Measurements from ENCODE around the gene UBQLN3.

Gene UBQLN3

DNA sequence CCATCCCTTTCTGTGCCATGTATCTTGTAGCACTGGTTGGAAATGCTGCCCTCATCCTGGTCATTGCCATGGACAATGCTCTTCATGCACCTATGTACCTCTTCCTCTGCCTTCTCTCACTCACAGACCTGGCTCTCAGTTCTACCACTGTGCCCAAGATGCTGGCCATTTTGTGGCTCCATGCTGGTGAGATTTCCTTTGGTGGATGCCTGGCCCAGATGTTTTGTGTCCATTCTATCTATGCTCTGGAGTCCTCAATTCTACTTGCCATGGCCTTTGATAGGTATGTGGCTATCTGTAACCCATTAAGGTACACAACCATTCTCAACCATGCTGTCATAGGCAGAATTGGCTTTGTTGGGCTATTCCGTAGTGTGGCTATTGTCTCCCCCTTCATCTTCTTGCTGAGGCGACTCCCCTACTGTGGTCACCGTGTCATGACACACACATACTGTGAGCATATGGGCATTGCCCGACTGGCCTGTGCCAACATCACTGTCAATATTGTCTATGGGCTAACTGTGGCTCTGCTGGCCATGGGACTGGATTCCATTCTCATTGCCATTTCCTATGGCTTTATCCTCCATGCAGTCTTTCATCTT, 20.9 kb downstream of the UBQLN3 start:
- TF ChIP-seq CEBPB (IDR thresholded peaks at IDR 0.05): no peak
- TF ChIP-seq NFIC (IDR thresholded peaks at IDR 0.05): no peak
- TF ChIP-seq, protein P1, sequence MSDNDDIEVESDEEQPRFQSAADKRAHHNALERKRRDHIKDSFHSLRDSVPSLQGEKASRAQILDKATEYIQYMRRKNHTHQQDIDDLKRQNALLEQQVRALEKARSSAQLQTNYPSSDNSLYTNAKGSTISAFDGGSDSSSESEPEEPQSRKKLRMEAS (IDR thresholded peaks at IDR 0.05): no peak
- TF ChIP-seq EGR1 (IDR thresholded peaks at IDR 0.05): no peak
- no peak for TF ChIP-seq FOXM1 (IDR thresholded peaks at IDR 0.05; ENCODE audit: borderline replicate concordance, low read depth)
- TF ChIP-seq YY1 (IDR thresholded peaks at IDR 0.05; ENCODE audit: low read depth): no peak
- TF ChIP-seq TAF1 (IDR thresholded peaks at IDR 0.05; ENCODE audit: low read depth): no peak
- no peak for TF ChIP-seq TCF12 (IDR thresholded peaks at IDR 0.05; ENCODE audit: low read depth)
- no peak for TF ChIP-seq CREB1 (IDR thresholded peaks at IDR 0.05; ENCODE audit: low read depth)
- no peak for TF ChIP-seq ZBTB7A (IDR thresholded peaks at IDR 0.05; ENCODE audit: low read depth)
- TF ChIP-seq, protein P2, sequence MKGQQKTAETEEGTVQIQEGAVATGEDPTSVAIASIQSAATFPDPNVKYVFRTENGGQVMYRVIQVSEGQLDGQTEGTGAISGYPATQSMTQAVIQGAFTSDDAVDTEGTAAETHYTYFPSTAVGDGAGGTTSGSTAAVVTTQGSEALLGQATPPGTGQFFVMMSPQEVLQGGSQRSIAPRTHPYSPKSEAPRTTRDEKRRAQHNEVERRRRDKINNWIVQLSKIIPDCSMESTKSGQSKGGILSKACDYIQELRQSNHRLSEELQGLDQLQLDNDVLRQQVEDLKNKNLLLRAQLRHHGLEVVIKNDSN (IDR thresholded peaks at IDR 0.05): no peak
- no peak for TF ChIP-seq TEAD4 (IDR thresholded peaks at IDR 0.05)

DNA sequence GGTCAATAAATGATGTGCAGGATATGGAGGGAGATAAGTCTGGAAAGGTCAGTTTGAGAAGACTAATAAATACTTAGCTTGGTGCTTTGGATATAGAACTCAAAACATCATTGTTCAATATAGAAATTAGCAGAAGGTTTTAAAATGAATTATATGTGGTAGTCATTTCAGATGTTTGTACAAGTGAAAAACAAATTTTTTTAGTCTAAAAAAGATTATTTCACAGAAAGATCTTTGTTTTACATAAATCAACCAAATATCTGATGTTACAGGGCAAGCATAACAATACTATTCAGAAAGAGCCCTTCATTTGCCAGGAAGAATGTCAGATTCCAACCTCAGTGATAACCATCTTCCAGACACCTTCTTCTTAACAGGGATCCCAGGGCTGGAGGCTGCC, 21.4 kb downstream of the UBQLN3 start, which contains the start of gene OR52D1:
Gene OR52D1 (plus strand): TSS at position 301 of the 400 bp plus-strand sequence. CDS start 22 bp downstream, at position 323.
- TF ChIP-seq, protein P1 (IDR thresholded peaks at IDR 0.05): no peak
- TF ChIP-seq YY1 (IDR thresholded peaks at IDR 0.05; ENCODE audit: low read depth): no peak
- TF ChIP-seq TAF1 (IDR thresholded peaks at IDR 0.05; ENCODE audit: low read depth): no peak
- no peak for TF ChIP-seq CREB1 (IDR thresholded peaks at IDR 0.05; ENCODE audit: low read depth)
- TF ChIP-seq EGR1 (IDR thresholded peaks at IDR 0.05): no peak
- TF ChIP-seq ZBTB7A (IDR thresholded peaks at IDR 0.05; ENCODE audit: low read depth): no peak
- TF ChIP-seq RAD21 (IDR thresholded peaks at IDR 0.05; ENCODE audit: low read depth): no peak
- TF ChIP-seq, protein P2 (IDR thresholded peaks at IDR 0.05): no peak
- no peak for TF ChIP-seq EP300 (IDR thresholded peaks at IDR 0.05; ENCODE audit: borderline replicate concordance)

DNA sequence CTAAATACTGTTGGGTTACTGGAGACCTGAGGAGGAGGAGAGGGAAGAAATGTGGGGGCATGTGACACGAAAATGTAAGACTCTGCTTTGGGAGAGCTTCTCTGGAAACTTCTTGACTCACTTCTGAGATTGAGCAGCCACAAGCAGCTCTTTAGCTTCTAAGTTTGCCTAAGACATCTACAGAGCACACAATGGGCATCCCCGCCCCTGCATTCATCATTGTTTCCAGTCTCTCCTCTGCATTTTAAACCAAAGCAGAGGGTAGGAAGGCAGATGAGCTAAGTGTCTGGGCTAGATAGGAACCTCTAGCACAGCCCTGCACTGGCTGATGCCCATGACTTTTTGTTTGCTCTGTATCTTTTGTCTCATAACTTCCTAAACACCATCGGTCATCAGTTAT, 23.3 kb downstream of the UBQLN3 start:
- TF ChIP-seq, protein P3, sequence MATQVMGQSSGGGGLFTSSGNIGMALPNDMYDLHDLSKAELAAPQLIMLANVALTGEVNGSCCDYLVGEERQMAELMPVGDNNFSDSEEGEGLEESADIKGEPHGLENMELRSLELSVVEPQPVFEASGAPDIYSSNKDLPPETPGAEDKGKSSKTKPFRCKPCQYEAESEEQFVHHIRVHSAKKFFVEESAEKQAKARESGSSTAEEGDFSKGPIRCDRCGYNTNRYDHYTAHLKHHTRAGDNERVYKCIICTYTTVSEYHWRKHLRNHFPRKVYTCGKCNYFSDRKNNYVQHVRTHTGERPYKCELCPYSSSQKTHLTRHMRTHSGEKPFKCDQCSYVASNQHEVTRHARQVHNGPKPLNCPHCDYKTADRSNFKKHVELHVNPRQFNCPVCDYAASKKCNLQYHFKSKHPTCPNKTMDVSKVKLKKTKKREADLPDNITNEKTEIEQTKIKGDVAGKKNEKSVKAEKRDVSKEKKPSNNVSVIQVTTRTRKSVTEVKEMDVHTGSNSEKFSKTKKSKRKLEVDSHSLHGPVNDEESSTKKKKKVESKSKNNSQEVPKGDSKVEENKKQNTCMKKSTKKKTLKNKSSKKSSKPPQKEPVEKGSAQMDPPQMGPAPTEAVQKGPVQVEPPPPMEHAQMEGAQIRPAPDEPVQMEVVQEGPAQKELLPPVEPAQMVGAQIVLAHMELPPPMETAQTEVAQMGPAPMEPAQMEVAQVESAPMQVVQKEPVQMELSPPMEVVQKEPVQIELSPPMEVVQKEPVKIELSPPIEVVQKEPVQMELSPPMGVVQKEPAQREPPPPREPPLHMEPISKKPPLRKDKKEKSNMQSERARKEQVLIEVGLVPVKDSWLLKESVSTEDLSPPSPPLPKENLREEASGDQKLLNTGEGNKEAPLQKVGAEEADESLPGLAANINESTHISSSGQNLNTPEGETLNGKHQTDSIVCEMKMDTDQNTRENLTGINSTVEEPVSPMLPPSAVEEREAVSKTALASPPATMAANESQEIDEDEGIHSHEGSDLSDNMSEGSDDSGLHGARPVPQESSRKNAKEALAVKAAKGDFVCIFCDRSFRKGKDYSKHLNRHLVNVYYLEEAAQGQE (IDR thresholded peaks at IDR 0.05; ENCODE audit: low read depth): no peak
- TF ChIP-seq NFIC (IDR thresholded peaks at IDR 0.05) (no peak), YY1 (IDR thresholded peaks at IDR 0.05; ENCODE audit: low read depth) (no peak), RAD21 (IDR thresholded peaks at IDR 0.05; ENCODE audit: low read depth) (no peak), TEAD4 (IDR thresholded peaks at IDR 0.05) (no peak), FOXM1 (IDR thresholded peaks at IDR 0.05; ENCODE audit: borderline replicate concordance, low read depth) (no peak), EP300 (IDR thresholded peaks at IDR 0.05; ENCODE audit: borderline replicate concordance) (no peak), CEBPB (IDR thresholded peaks at IDR 0.05) (no peak), TAF1 (IDR thresholded peaks at IDR 0.05; ENCODE audit: low read depth) (no peak), ZBTB7A (IDR thresholded peaks at IDR 0.05; ENCODE audit: low read depth) (no peak), EGR1 (IDR thresholded peaks at IDR 0.05) (no peak), CREB1 (IDR thresholded peaks at IDR 0.05; ENCODE audit: low read depth) (no peak), TCF12 (IDR thresholded peaks at IDR 0.05; ENCODE audit: low read depth) (no peak)
- TF ChIP-seq, protein P2 (IDR thresholded peaks at IDR 0.05): no peak
- TF ChIP-seq, protein P1 (IDR thresholded peaks at IDR 0.05): no peak

DNA sequence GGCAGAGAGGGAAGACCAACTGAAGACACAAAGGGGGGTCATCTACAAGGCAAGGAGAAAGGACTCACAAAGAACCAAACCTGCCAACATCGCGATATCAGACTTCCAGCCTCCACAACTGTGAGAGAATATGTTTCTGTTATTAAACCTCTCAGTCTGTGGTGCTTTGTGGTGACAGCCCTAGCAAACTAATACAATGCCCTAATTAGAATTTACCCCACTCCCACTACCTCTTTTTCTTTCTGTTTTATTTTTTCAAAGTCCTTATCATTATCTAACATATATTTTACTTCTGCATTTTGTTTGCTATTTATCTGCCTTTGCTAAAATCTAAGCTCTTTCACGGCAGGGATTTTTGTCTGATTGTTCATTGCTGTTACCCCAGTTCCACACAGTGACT, 23.8 kb downstream of the UBQLN3 start:
- no peak for TF ChIP-seq CEBPB (IDR thresholded peaks at IDR 0.05)
- no peak for TF ChIP-seq EP300 (IDR thresholded peaks at IDR 0.05; ENCODE audit: borderline replicate concordance)
- no peak for TF ChIP-seq RAD21 (IDR thresholded peaks at IDR 0.05; ENCODE audit: low read depth)
- no peak for TF ChIP-seq NFIC (IDR thresholded peaks at IDR 0.05)

DNA sequence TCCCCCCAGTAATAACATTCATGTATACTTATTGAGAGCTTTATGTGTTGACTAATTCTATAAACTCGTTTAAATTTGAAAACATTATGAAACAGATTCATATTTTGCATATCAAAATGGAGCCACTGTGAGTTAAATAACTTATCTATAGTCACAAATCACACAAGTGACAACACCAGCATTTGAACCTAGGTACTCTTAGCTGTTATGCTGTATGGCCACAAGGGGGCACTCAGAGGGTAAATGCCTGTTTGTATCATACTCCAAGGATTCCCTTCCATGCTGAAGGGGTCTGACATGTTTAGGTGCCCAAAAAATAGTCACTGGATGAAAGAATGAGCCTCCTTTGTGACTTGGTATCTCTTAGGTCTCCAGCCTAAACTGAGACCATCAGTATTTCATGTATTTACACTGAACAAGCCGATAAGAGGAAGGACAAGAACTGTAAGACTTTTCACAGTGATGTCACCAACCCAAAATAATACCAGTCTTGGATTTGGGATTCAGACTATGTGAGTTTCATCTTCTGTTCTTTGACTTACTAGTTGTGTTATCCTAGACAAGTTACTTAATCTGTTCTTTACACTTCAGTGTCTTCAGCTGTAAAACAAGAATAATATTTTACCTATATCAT, 33.5 kb downstream of the UBQLN3 start:
- TF ChIP-seq TEAD4 (IDR thresholded peaks at IDR 0.05): no peak
- no peak for TF ChIP-seq TCF12 (IDR thresholded peaks at IDR 0.05; ENCODE audit: low read depth)
- TF ChIP-seq NFIC (IDR thresholded peaks at IDR 0.05): no peak
- TF ChIP-seq TAF1 (IDR thresholded peaks at IDR 0.05; ENCODE audit: low read depth): no peak
- no peak for TF ChIP-seq EP300 (IDR thresholded peaks at IDR 0.05; ENCODE audit: borderline replicate concordance)
- TF ChIP-seq YY1 (IDR thresholded peaks at IDR 0.05; ENCODE audit: low read depth): no peak
- peak; percentile 60 for TF ChIP-seq RAD21 (IDR thresholded peaks at IDR 0.05; ENCODE audit: low read depth)

DNA sequence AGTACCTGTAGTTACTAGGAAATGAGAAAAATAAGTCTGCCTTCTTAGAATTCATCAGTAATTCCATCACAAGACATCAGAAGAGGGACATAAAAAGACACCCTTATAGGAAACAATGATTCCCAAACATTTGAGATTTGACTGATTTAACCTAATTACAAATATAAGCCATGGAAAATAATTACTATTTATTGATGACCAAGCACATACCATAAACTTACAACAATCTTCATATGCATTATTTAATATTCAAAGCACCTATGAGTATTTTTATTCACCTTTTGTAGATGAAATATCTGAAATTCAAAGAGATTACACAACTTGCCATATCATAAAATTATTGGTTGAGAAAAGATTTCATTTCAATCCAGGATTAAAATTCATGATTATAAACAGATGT, 35.8 kb downstream of the UBQLN3 start:
- TF ChIP-seq ZBTB7A (IDR thresholded peaks at IDR 0.05; ENCODE audit: low read depth) (no peak), CREB1 (IDR thresholded peaks at IDR 0.05; ENCODE audit: low read depth) (no peak), TEAD4 (IDR thresholded peaks at IDR 0.05) (no peak), EGR1 (IDR thresholded peaks at IDR 0.05) (no peak), TAF1 (IDR thresholded peaks at IDR 0.05; ENCODE audit: low read depth) (no peak), NFIC (IDR thresholded peaks at IDR 0.05) (no peak), YY1 (IDR thresholded peaks at IDR 0.05; ENCODE audit: low read depth) (no peak), TCF12 (IDR thresholded peaks at IDR 0.05; ENCODE audit: low read depth) (no peak), FOXM1 (IDR thresholded peaks at IDR 0.05; ENCODE audit: borderline replicate concordance, low read depth) (no peak), RAD21 (IDR thresholded peaks at IDR 0.05; ENCODE audit: low read depth) (no peak), EP300 (IDR thresholded peaks at IDR 0.05; ENCODE audit: borderline replicate concordance) (no peak)
- TF ChIP-seq, protein P1 (IDR thresholded peaks at IDR 0.05): no peak
- TF ChIP-seq, protein P2 (IDR thresholded peaks at IDR 0.05): no peak
- TF ChIP-seq, protein P3 (IDR thresholded peaks at IDR 0.05; ENCODE audit: low read depth): no peak

Measured in Ishikawa (cell line).